ENCODE data around the gene LRRC25. TPM values are rescaled to one million over a fixed set of nuclear protein-coding genes. Genes with fewer than 3 reads are reported as not detected.

The LRRC25 gene
- total RNA-seq, 1 experiment from 2014 or later = 0.31 TPM

DNA sequence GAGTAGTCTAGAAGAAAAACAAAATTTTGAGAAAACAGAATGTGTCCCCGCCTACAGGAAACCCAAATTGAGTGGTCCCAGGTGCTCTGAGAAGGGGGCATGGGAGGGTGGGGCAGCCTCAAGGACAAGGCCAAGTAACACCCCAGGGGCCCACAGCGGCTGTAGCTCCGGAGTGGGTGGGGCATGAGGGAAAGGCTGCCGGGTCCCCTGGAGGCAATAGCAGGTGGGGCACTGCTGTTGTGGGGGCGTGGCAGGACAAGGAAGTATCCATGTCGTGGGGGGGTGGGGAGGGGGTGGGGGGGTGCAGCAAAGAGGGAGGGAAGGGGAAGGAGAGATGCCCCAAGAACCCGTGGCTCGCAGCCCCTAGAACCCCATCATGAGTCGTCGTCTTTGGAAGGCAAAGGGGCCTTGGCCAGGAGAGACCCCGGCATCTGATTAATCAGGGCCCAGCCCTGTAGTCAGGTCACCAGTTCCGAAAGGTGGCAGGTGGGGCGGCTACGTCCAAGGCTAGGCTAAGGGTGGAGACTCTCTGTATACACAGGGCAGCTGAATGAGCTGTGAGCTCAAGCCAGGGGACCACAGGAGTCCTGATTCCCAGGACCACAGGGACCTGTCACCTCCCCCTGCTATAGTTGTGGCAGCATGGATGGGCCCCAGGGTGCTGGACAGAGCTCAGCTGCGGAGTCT, 48.0 kb upstream of the LRRC25 start (continued):
- TF ChIP-seq, protein P1, sequence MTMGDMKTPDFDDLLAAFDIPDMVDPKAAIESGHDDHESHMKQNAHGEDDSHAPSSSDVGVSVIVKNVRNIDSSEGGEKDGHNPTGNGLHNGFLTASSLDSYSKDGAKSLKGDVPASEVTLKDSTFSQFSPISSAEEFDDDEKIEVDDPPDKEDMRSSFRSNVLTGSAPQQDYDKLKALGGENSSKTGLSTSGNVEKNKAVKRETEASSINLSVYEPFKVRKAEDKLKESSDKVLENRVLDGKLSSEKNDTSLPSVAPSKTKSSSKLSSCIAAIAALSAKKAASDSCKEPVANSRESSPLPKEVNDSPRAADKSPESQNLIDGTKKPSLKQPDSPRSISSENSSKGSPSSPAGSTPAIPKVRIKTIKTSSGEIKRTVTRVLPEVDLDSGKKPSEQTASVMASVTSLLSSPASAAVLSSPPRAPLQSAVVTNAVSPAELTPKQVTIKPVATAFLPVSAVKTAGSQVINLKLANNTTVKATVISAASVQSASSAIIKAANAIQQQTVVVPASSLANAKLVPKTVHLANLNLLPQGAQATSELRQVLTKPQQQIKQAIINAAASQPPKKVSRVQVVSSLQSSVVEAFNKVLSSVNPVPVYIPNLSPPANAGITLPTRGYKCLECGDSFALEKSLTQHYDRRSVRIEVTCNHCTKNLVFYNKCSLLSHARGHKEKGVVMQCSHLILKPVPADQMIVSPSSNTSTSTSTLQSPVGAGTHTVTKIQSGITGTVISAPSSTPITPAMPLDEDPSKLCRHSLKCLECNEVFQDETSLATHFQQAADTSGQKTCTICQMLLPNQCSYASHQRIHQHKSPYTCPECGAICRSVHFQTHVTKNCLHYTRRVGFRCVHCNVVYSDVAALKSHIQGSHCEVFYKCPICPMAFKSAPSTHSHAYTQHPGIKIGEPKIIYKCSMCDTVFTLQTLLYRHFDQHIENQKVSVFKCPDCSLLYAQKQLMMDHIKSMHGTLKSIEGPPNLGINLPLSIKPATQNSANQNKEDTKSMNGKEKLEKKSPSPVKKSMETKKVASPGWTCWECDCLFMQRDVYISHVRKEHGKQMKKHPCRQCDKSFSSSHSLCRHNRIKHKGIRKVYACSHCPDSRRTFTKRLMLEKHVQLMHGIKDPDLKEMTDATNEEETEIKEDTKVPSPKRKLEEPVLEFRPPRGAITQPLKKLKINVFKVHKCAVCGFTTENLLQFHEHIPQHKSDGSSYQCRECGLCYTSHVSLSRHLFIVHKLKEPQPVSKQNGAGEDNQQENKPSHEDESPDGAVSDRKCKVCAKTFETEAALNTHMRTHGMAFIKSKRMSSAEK (CRISPR knock-in tag; IDR thresholded peaks at IDR 0.05; ENCODE audit: borderline replicate concordance) = no peak
- no peak for TF ChIP-seq ZNF138 (CRISPR knock-in tag; conservative IDR thresholded peaks at IDR 0.05)
- no peak for TF ChIP-seq ZNF263 (CRISPR knock-in tag; IDR thresholded peaks at IDR 0.05; ENCODE audit: low read depth)
- no peak for TF ChIP-seq MXD4 (CRISPR knock-in tag; IDR thresholded peaks at IDR 0.05; ENCODE audit: borderline replicate concordance)
- no peak for TF ChIP-seq GABPB1 (CRISPR knock-in tag; IDR thresholded peaks at IDR 0.05)
- TF ChIP-seq NR1H2 (CRISPR knock-in tag; IDR thresholded peaks at IDR 0.05) = no peak
- no peak for TF ChIP-seq MAX (CRISPR knock-in tag; IDR thresholded peaks at IDR 0.05)
- no peak for TF ChIP-seq ESRRA (CRISPR knock-in tag; IDR thresholded peaks at IDR 0.05; ENCODE audit: borderline replicate concordance)
- no peak for TF ChIP-seq ATF1 (CRISPR knock-in tag; IDR thresholded peaks at IDR 0.05)

- H3K4me1 Mint-ChIP-seq = peaks cover 6% of the 10 kb centered on the region
- peaks cover 13% of the 10 kb centered on the region for H3K36me3 Mint-ChIP-seq
- ATAC-seq (no peak), DNase-seq (ENCODE audit: low spot score) (no peak)
- peaks cover 5% of the 10 kb centered on the region for H3K9me3 Mint-ChIP-seq
- no peak overlapping the region for H3K27ac Mint-ChIP-seq
- H3K27me3 Mint-ChIP-seq (ENCODE audit: low read depth) = no peaks in the 10 kb centered on the region
- H3K4me3 Mint-ChIP-seq = no peak overlapping the region
- ChIA-PET POLR2A (no interaction called here), CTCF (interaction anchor here (0.5 to 1.0 kb wide), 3 partner anchors 13 to 543 kb away, joined by 3 read pairs; no protein-coding TSS in a partner anchor)
- TF ChIP-seq ATF6 (CRISPR knock-in tag; IDR thresholded peaks at IDR 0.05) (no peak), ZNF396 (CRISPR knock-in tag; IDR thresholded peaks at IDR 0.05; ENCODE audit: borderline replicate concordance) (no peak), CBFB (CRISPR knock-in tag; IDR thresholded peaks at IDR 0.05; ENCODE audit: low read depth) (no peak), EMX1 (CRISPR knock-in tag; IDR thresholded peaks at IDR 0.05) (no peak), CREM (CRISPR knock-in tag; IDR thresholded peaks at IDR 0.05) (no peak), SOX15 (CRISPR knock-in tag; IDR thresholded peaks at IDR 0.05) (no peak), ATF3 (CRISPR knock-in tag; conservative IDR thresholded peaks at IDR 0.05) (no peak), ZBTB21 (CRISPR knock-in tag; IDR thresholded peaks at IDR 0.05; ENCODE audit: borderline replicate concordance) (no peak)
- TF ChIP-seq, protein P2, sequence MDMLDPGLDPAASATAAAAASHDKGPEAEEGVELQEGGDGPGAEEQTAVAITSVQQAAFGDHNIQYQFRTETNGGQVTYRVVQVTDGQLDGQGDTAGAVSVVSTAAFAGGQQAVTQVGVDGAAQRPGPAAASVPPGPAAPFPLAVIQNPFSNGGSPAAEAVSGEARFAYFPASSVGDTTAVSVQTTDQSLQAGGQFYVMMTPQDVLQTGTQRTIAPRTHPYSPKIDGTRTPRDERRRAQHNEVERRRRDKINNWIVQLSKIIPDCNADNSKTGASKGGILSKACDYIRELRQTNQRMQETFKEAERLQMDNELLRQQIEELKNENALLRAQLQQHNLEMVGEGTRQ (CRISPR knock-in tag; IDR thresholded peaks at IDR 0.05) = no peak
- TF ChIP-seq, protein P3, sequence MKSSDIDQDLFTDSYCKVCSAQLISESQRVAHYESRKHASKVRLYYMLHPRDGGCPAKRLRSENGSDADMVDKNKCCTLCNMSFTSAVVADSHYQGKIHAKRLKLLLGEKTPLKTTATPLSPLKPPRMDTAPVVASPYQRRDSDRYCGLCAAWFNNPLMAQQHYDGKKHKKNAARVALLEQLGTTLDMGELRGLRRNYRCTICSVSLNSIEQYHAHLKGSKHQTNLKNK (CRISPR knock-in tag; IDR thresholded peaks at IDR 0.05) = no peak
- TF ChIP-seq, protein P4, sequence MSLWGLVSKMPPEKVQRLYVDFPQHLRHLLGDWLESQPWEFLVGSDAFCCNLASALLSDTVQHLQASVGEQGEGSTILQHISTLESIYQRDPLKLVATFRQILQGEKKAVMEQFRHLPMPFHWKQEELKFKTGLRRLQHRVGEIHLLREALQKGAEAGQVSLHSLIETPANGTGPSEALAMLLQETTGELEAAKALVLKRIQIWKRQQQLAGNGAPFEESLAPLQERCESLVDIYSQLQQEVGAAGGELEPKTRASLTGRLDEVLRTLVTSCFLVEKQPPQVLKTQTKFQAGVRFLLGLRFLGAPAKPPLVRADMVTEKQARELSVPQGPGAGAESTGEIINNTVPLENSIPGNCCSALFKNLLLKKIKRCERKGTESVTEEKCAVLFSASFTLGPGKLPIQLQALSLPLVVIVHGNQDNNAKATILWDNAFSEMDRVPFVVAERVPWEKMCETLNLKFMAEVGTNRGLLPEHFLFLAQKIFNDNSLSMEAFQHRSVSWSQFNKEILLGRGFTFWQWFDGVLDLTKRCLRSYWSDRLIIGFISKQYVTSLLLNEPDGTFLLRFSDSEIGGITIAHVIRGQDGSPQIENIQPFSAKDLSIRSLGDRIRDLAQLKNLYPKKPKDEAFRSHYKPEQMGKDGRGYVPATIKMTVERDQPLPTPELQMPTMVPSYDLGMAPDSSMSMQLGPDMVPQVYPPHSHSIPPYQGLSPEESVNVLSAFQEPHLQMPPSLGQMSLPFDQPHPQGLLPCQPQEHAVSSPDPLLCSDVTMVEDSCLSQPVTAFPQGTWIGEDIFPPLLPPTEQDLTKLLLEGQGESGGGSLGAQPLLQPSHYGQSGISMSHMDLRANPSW (CRISPR knock-in tag; conservative IDR thresholded peaks at IDR 0.05; ENCODE audit: low read depth) = no peak
- TF ChIP-seq, protein P5, sequence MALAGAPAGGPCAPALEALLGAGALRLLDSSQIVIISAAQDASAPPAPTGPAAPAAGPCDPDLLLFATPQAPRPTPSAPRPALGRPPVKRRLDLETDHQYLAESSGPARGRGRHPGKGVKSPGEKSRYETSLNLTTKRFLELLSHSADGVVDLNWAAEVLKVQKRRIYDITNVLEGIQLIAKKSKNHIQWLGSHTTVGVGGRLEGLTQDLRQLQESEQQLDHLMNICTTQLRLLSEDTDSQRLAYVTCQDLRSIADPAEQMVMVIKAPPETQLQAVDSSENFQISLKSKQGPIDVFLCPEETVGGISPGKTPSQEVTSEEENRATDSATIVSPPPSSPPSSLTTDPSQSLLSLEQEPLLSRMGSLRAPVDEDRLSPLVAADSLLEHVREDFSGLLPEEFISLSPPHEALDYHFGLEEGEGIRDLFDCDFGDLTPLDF (CRISPR knock-in tag; IDR thresholded peaks at IDR 0.05) = no peak
- TF ChIP-seq, protein P6, sequence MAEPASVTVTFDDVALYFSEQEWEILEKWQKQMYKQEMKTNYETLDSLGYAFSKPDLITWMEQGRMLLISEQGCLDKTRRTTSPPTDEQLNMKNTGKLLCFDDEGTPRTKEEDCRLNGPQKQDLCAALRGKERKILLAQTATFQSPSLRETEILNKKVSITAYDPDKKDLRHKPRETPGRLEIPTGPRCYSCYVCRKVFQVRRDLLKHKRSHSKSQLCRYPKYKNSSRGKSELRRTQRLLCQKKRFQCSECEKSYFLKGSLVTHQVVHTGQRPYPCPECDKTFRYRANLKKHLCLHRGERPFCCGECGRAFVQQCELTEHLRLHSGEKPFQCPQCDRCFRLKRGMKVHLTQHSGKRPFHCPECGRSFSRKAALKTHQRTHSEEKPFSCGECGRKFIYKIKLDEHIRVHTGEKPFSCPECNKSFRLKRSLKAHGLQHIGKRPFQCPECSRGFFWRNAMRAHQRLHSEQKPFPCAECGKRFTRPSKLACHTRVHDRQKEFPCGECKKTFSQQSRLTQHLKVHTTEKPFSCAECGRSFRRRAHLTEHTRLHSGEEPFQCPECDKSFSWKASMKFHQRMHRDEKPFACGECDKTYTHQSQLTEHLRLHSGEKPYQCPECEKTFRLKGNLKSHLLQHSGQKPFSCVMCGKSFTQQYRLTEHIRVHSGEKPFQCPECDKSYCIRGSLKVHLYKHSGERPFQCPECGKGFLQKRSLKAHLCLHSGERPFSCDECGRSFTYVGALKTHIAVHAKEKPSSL (CRISPR knock-in tag; conservative IDR thresholded peaks at IDR 0.05) = no peak
Observed at GRCh38 chr19:18444513-18444912, 47.1 kb upstream of the LRRC25 start.

All from WTC11 (cell line).